HEK293T (cell line): ENCODE results near the gene SERPINC1.
"Not testable (repeated sequence)": the region's sequence is repeated elsewhere in the genome, so short reads cannot be mapped to it uniquely, and the experiment has no call there.

Source experiments
- ARNT ChIP-seq: fragments of 450-650 bp; IDR thresholded peaks from 2 replicates; pipeline ENCODE4 v1.6.1; 2017; ENCODE audit warnings: mild to moderate bottlenecking
- BHLHE40 ChIP-seq: fragments of 450-650 bp; IDR thresholded peaks from 2 replicates; pipeline ENCODE4 v1.6.1; 2016; ENCODE audit warnings: mild to moderate bottlenecking, moderate library complexity, borderline replicate concordance
- CTBP1 ChIP-seq: fragments of 450-650 bp; IDR thresholded peaks from 2 replicates; pipeline ENCODE4 v1.6.1; 2016; ENCODE audit warnings: borderline replicate concordance
- ELF4 ChIP-seq: fragments of 450-650 bp; IDR thresholded peaks from 2 replicates; pipeline ENCODE4 v1.6.1; 2017; ENCODE audit warnings: antibody characterized with exemption
- FOXA1 ChIP-seq: fragments of 450-650 bp; IDR thresholded peaks from 2 replicates; pipeline ENCODE4 v1.6.1; 2016; ENCODE audit warnings: mild to moderate bottlenecking
- FOXK2 ChIP-seq: fragments of 450-650 bp; IDR thresholded peaks from 2 replicates; pipeline ENCODE4 v1.6.1; 2016; ENCODE audit warnings: mild to moderate bottlenecking
- FOXM1 ChIP-seq: fragments of 450-650 bp; IDR thresholded peaks from 2 replicates; pipeline ENCODE4 v1.6.1; 2017; ENCODE audit warnings: mild to moderate bottlenecking, borderline replicate concordance
- L3MBTL2 ChIP-seq: fragments of 450-650 bp; conservative IDR thresholded peaks from 2 replicates; pipeline ENCODE4 v1.6.1; 2016; ENCODE audit warnings: mild to moderate bottlenecking
- NFRKB ChIP-seq: fragments of 450-650 bp; IDR thresholded peaks from 2 replicates; pipeline ENCODE4 v1.6.1; 2016; ENCODE audit warnings: mild to moderate bottlenecking, moderate library complexity
- SP1 ChIP-seq: fragments of 450-650 bp; IDR thresholded peaks from 2 replicates; pipeline ENCODE4 v1.6.1; 2017
- SUZ12 ChIP-seq: fragments of 450-650 bp; IDR thresholded peaks from 2 replicates; pipeline ENCODE4 v1.6.1; 2016; ENCODE audit warnings: mild to moderate bottlenecking
- TARDBP ChIP-seq: fragments of 450-650 bp; IDR thresholded peaks from 2 replicates; pipeline ENCODE4 v1.6.1; 2016
- ZNF384 ChIP-seq: fragments of 450-650 bp; IDR thresholded peaks from 2 replicates; pipeline ENCODE4 v1.6.1; 2016
- TF ChIP-seq, protein P1 (sequence below): fragments of 450-650 bp; IDR thresholded peaks from 2 replicates; pipeline ENCODE4 v1.6.1; 2016

DNA sequence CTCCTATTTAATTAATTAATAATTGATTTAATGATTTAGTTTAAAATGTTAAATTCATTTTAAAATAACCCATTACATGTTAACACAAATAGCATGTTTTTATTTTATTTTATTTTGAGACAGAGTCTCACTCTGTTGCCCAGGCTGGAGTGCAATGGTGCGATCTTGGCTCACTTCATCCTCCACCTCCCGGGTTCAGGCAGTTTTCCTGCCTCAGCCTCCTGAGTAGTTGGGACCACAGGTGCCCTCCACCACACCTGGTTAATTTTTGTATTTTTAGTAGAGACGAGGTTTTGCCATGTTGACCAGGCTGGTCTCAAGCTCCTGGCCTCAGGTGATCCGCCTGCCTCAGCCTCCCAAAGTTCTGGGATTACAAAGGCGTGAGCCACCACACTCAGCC lies 57.6 kb downstream of the SERPINC1 start:
- TF ChIP-seq TARDBP, SUZ12, FOXM1, BHLHE40, ZNF384, L3MBTL2, FOXK2, FOXA1, NFRKB, SP1, CTBP1, ARNT: not testable (repeated sequence)
- 0 out of 2 replicates have a peak, but pooled peaks have one; percentile 10 for TF ChIP-seq ELF4
- TF ChIP-seq, protein P1, sequence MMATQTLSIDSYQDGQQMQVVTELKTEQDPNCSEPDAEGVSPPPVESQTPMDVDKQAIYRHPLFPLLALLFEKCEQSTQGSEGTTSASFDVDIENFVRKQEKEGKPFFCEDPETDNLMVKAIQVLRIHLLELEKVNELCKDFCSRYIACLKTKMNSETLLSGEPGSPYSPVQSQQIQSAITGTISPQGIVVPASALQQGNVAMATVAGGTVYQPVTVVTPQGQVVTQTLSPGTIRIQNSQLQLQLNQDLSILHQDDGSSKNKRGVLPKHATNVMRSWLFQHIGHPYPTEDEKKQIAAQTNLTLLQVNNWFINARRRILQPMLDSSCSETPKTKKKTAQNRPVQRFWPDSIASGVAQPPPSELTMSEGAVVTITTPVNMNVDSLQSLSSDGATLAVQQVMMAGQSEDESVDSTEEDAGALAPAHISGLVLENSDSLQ, result not testable (repeated sequence)
